Cardiac muscle cell (in vitro differentiated cells and primary cell): ENCODE data around the gene CDC42SE2. TPM values are rescaled to one million over a fixed set of nuclear protein-coding genes. Genes with fewer than 3 reads are reported as not detected.

Experiments
- DNase-seq, 2 donors: peaks; one replicate each; pipeline versions ENCODE4 v3.0.0 to v3.0.0-alpha.2; 2010 to 2017; ENCODE audit warnings: low read depth in 1 of 2, low spot score in 1 of 2
- H3K27ac ChIP-seq: fragments of 200-600 bp; sonication (generic); 2 replicates; pipeline ENCODE4 v1.5.1; 2016
- H3K27me3 ChIP-seq: fragments of 200-600 bp; sonication (generic); 2 replicates; pipeline ENCODE4 v1.6.0; 2016; ENCODE audit warnings: control low read depth
- H3K36me3 ChIP-seq: fragments of 200-600 bp; sonication (generic); 2 replicates; pipeline ENCODE4 v1.5.1; 2016; ENCODE audit warnings: control low read depth
- H3K4me1 ChIP-seq: fragments of 200-600 bp; sonication (generic); 2 replicates; pipeline ENCODE4 v1.8.1; 2017; ENCODE audit warnings: low read depth, mild to moderate bottlenecking, mixed run types
- H3K4me3 ChIP-seq: fragments of 200-600 bp; sonication (generic); 2 replicates; pipeline ENCODE4 v1.5.1; 2016; ENCODE audit warnings: mild to moderate bottlenecking
- H3K9me3 ChIP-seq: fragments of 200-600 bp; sonication (generic); 2 replicates; pipeline ENCODE4 v1.5.1; 2017; ENCODE audit warnings: low read depth, mild to moderate bottlenecking, control low read depth
- CTCF ChIP-seq: IDR thresholded peaks from 2 replicates; pipeline ENCODE4 v1.5.1; 2012; ENCODE audit warnings: low read depth, mild to moderate bottlenecking, low read length
- polyA plus RNA-seq: library from polyadenylated mRNA; unstranded; fragments of >200 nt; fragmentation: Nextera tagmentation; extraction: Ambion mirVana; gene quantifications from 2 replicates; pipeline ENCODE4 v1.2.1, GENCODE V29; 2016
- total RNA-seq: library from RNA; depleted of rRNA; stranded (reverse); fragments of >200 nt; gene quantifications from 2 replicates; pipeline ENCODE4 v1.2.3, GENCODE V29; 2016

Gene CDC42SE2
- total and polyA plus RNA-seq, 2 experiments from 2014 or later: 15.2 to 24.1 TPM

DNA sequence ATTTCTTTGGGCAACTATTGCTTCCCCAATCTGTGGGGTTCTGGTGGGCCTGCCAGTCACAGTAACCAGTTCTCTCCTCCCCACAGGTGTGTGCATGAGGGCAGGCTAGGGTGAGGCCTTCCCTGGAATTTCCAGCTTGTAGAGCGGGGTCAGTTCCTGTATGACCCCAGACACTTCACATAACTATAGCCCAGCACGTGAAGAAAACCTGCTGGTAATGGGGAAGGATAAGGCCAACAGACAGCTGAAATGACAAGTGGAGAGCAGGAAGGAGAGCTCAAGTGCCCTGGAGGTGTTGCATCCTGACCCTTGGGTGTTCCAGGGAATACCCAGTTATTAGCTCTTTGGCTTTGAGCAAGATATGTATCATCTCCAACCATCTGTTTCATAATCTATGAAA is 142.2 kb downstream of the CDC42SE2 start:
- Histone ChIP-seq H3K4me3 (no peak overlapping the region), H3K36me3 (no peaks in the 10 kb centered on the region), H3K4me1 (peaks cover 17% of the 10 kb centered on the region), H3K27me3 (no peaks in the 10 kb centered on the region), H3K9me3 (no peaks in the 10 kb centered on the region), H3K27ac (peak overlapping the region; percentile 77)
- peak in 1 of 2 donors; percentile 24 for DNase-seq
- no peak for TF ChIP-seq CTCF

GRCh38 chr5:131406975-131407638 is 143.3 kb downstream of the CDC42SE2 start:
- no peak for TF ChIP-seq CTCF
- peaks cover 17% of the 10 kb centered on the region for H3K4me1 ChIP-seq
- no peak overlapping the region for H3K4me3 ChIP-seq
- H3K27me3 ChIP-seq: no peaks in the 10 kb centered on the region
- peak in 1 of 2 donors; percentile 14 for DNase-seq
- H3K9me3 ChIP-seq: no peaks in the 10 kb centered on the region
- no peak overlapping the region for H3K27ac ChIP-seq
- no peaks in the 10 kb centered on the region for H3K36me3 ChIP-seq

- Histone ChIP-seq H3K27ac (peak overlapping the region; percentile 6), H3K4me3 (no peak overlapping the region), H3K4me1 (no peaks in the 10 kb centered on the region), H3K27me3 (no peaks in the 10 kb centered on the region), H3K36me3 (no peaks in the 10 kb centered on the region), H3K9me3 (no peaks in the 10 kb centered on the region)
- no peak for TF ChIP-seq CTCF
- no peak for DNase-seq
Observed at GRCh38 chr5:131413605-131414559, 150.0 kb downstream of the CDC42SE2 start.

- Histone ChIP-seq H3K27ac (no peak overlapping the region), H3K4me3 (no peak overlapping the region), H3K36me3 (peaks cover under 1% of the 10 kb centered on the region), H3K9me3 (no peaks in the 10 kb centered on the region), H3K27me3 (no peaks in the 10 kb centered on the region), H3K4me1 (no peaks in the 10 kb centered on the region)
- no peak for TF ChIP-seq CTCF
- no peak for DNase-seq
Observed at GRCh38 chr5:131416729-131417128, 152.9 kb downstream of the CDC42SE2 start.

DNA sequence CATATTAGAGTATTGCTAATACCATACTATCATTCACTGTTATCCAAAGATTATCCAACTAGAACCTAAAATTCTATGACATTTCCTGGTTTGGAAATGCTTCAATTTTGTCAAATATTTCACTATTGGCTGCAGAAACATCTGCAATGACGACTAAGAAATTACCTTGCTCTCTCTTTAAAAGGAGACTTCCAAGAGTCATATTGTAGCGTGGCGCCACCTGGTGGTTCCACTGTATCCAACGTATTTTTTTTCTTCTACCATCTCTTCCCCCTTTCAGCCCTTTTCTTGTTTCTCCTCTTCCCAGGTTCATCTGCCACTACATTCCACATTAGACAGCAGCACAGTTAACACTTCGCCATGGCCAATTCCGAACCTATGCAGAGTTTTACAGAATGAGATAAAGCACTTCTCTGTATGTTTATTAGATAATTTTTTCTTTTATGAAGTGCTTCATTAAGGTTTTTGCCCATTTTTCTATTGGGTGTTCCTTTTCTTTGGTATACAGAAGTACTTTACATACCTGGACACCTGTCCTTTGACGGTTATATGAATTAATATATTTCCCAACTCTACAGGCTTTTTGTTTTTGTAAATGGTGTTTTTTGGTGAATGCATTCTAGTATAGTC is 153.5 kb downstream of the CDC42SE2 start:
- Histone ChIP-seq H3K4me1 (no peaks in the 10 kb centered on the region), H3K9me3 (no peaks in the 10 kb centered on the region), H3K27me3 (no peaks in the 10 kb centered on the region), H3K36me3 (peaks cover 5% of the 10 kb centered on the region), H3K27ac (no peak overlapping the region), H3K4me3 (no peak overlapping the region)
- peak; percentile 74 for TF ChIP-seq CTCF
- peak; percentile 84 to 85 for DNase-seq
